Breast epithelium (tissue), 3 donors: ENCODE results near the gene RHD.

Experiments
- CTCF ChIP-seq, 3 donors: fragments of 450-650 bp; IDR thresholded peaks; one replicate each; pipeline ENCODE4 v1.5.1; 2016 to 2017; ENCODE audit warnings: antibody characterized with exemption in 3 of 3, mild to moderate bottlenecking in 3 of 3, moderate library complexity in 3 of 3
- POLR2A ChIP-seq: fragments of 450-650 bp; IDR thresholded peaks from one replicate; pipeline ENCODE4 v1.6.1; 2016; ENCODE audit warnings: antibody characterized with exemption, mild to moderate bottlenecking, moderate library complexity

DNA sequence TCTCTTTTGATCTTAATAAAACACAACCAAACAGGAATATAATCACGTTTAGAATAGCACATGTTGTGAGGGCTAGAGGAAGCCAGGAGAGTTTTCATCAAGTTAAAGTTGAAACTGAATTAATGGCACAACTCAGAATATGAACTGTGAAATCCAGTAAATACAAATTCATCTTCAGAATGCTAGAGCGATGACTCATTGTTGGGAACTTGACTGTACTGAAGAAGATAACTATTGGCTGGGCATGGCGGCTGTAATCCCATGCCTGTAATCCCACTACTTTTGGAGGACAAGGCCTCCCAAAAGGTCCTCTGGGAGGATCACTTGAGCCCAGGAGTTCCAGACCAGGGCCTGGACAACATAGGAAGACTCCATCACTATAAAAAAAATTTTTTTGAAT, 48.8 kb upstream of the RHD start:
- no peak for TF ChIP-seq CTCF (IDR thresholded peaks at IDR 0.05)
- TF ChIP-seq POLR2A = no peak
